Measurements from ENCODE around the gene COPS6.

Gene COPS6

DNA sequence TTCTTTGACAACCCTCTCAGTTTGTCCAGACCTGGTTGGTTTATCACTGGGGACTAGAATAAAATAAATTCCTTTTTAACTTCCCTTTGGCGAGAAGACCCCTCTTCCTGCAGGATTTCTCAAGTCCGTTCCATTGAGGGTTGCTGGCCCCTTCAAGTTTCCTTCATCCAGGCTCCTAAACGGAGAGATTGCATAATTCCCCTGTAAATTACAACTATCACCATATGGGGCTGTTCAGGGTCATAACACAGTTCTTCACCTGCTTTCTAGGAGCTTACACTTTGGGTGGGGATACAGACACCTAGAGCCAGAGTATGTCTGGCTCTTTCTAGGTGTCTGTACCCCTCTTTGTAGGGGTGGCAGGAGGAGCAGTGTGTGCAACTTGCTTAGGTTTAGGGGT lies 3.3 kb upstream of the COPS6 start:
- ATAC-seq (ENCODE audit: low read depth) (no peak), DNase-seq (ENCODE audit: low spot score) (no peak)
- H3K4me1 ChIP-seq (ENCODE audit: insufficient read depth, poor library complexity, severe bottlenecking), result peaks cover 21% of the 10 kb centered on the region
- H3K27me3 ChIP-seq (ENCODE audit: insufficient read depth, poor library complexity, severe bottlenecking), result no peaks in the 10 kb centered on the region
- peaks cover 5% of the 10 kb centered on the region for H3K36me3 ChIP-seq (ENCODE audit: low read depth)
- TF ChIP-seq, protein P1, sequence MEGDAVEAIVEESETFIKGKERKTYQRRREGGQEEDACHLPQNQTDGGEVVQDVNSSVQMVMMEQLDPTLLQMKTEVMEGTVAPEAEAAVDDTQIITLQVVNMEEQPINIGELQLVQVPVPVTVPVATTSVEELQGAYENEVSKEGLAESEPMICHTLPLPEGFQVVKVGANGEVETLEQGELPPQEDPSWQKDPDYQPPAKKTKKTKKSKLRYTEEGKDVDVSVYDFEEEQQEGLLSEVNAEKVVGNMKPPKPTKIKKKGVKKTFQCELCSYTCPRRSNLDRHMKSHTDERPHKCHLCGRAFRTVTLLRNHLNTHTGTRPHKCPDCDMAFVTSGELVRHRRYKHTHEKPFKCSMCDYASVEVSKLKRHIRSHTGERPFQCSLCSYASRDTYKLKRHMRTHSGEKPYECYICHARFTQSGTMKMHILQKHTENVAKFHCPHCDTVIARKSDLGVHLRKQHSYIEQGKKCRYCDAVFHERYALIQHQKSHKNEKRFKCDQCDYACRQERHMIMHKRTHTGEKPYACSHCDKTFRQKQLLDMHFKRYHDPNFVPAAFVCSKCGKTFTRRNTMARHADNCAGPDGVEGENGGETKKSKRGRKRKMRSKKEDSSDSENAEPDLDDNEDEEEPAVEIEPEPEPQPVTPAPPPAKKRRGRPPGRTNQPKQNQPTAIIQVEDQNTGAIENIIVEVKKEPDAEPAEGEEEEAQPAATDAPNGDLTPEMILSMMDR (IDR thresholded peaks at IDR 0.05; ENCODE audit: poor library complexity, severe bottlenecking), result no peak
- H3K9me3 ChIP-seq (ENCODE audit: severe bottlenecking), result no peaks in the 10 kb centered on the region
- H3K4me3 ChIP-seq (ENCODE audit: severe bottlenecking), result no peak overlapping the region
- no peak overlapping the region for H3K27ac ChIP-seq (ENCODE audit: poor library complexity, severe bottlenecking)

DNA sequence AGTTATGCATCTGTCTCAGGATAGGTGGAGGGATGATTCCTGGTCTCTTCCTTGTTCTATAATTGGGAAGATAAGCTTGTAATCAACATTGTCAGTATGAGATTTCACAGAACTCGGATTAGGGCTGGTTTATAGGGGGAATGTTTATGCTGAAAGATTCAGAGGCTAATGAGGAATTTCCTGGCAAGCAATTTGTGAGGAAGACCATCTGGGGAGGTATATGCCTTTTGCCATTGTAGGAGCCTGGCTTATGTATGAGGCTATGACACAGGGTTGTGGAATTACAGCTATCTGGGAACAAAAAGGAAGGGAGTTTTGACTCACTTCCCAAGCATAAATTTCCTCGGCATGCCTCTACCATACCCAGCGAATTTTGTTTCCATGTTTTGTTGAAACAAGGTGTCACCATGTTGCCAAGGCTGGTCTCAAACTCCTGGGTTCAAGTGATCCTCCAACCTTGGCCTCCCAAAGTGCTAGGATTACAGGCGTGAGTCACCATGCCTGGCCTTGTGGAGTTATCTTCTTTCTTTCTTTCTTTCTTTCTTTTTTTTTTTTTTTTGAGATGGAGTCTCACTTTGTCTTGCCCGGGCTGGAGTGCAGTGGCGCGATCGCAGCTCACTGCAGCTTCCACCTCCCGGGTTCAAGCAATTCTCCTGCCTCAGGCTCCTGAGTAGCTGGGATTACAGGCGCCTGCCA lies 1.6 kb upstream of the COPS6 start:
- peaks cover 18% of the 10 kb centered on the region for H3K4me1 ChIP-seq (ENCODE audit: insufficient read depth, poor library complexity, severe bottlenecking)
- H3K36me3 ChIP-seq (ENCODE audit: low read depth), result peaks cover 21% of the 10 kb centered on the region
- no peaks in the 10 kb centered on the region for H3K9me3 ChIP-seq (ENCODE audit: severe bottlenecking)
- no peaks in the 10 kb centered on the region for H3K27me3 ChIP-seq (ENCODE audit: insufficient read depth, poor library complexity, severe bottlenecking)
- peak; percentile 71 for ATAC-seq (ENCODE audit: low read depth)
- peak overlapping the region; percentile 90 for H3K27ac ChIP-seq (ENCODE audit: poor library complexity, severe bottlenecking)
- H3K4me3 ChIP-seq (ENCODE audit: severe bottlenecking), result no peak overlapping the region
- TF ChIP-seq, protein P1 (IDR thresholded peaks at IDR 0.05; ENCODE audit: poor library complexity, severe bottlenecking), result no peak
- no peak for DNase-seq (ENCODE audit: low spot score)

DNA sequence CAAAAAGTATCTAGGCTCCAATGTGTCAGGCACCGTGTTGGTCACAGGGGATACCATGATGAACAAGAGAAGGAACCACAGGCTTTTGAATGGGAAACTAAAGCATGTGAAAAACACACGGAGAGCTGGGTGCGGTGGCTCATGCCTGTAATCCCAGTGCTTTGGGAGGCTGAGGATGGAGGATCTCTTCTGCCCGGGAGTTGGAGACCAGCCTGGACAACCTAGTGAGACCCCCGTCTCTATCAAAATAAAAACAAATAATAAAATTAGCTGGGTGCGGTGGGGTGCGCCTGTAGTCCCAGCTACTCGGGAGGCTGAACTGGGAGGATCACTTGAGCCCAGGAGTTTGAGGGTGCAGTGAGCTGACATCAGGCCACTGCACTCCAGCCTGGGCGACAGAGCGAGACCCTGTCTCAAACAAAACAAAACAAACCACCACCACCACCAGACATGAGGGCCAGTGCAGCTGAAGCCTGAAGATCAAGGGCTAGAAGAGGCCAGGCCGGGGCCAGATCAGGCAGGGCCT lies 611 bp upstream of the COPS6 start:
- Histone ChIP-seq H3K9me3 (ENCODE audit: severe bottlenecking) (no peaks in the 10 kb centered on the region), H3K36me3 (ENCODE audit: low read depth) (peaks cover 30% of the 10 kb centered on the region), H3K27ac (ENCODE audit: poor library complexity, severe bottlenecking) (peak overlapping the region; percentile 90), H3K4me3 (ENCODE audit: severe bottlenecking) (peak overlapping the region; percentile 56), H3K27me3 (ENCODE audit: insufficient read depth, poor library complexity, severe bottlenecking) (no peaks in the 10 kb centered on the region), H3K4me1 (ENCODE audit: insufficient read depth, poor library complexity, severe bottlenecking) (peaks cover 15% of the 10 kb centered on the region)
- no peak for DNase-seq (ENCODE audit: low spot score)
- TF ChIP-seq, protein P1 (IDR thresholded peaks at IDR 0.05; ENCODE audit: poor library complexity, severe bottlenecking), result no peak
- ATAC-seq (ENCODE audit: low read depth), result no peak

DNA sequence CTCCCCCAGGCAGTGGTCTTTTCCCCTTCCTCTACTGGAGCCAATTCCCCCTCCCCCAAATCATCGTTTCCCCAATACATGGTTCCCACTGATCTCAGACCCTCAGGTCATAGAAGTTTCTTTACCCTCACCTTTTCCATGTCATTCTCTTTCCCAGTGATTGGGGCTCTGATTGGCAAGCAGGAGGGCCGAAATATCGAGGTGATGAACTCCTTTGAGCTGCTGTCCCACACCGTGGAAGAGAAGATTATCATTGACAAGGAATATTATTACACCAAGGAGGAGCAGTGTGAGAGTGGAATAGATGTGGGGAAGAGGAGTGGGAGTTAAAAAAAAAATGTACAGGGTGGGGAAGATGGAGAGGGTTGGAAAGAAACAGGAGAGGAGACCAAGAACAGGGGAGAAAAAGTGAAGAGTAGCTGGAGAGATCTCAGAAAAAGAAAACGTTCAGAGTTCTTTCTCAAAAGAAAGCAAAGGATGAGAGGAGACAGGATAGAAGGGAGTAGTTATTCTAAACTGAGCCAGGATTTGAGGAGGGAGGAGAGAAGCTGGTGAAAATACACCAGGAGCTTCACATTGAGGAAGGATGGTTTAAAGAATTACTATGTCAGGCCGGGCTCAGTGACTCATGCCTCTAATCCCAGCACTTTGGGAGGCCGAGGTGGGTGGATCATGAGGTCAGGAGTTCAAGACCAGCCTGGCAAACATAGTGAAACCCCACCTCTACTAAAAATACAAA lies 858 bp downstream of the COPS6 start:
- peak overlapping the region; percentile 90 for H3K27ac ChIP-seq (ENCODE audit: poor library complexity, severe bottlenecking)
- DNase-seq (ENCODE audit: low spot score) (no peak), ATAC-seq (ENCODE audit: low read depth) (no peak)
- TF ChIP-seq, protein P1 (IDR thresholded peaks at IDR 0.05; ENCODE audit: poor library complexity, severe bottlenecking), result no peak
- no peaks in the 10 kb centered on the region for H3K9me3 ChIP-seq (ENCODE audit: severe bottlenecking)
- peaks cover 45% of the 10 kb centered on the region for H3K36me3 ChIP-seq (ENCODE audit: low read depth)
- H3K4me3 ChIP-seq (ENCODE audit: severe bottlenecking), result peak overlapping the region; percentile 56
- H3K27me3 ChIP-seq (ENCODE audit: insufficient read depth, poor library complexity, severe bottlenecking), result no peaks in the 10 kb centered on the region
- H3K4me1 ChIP-seq (ENCODE audit: insufficient read depth, poor library complexity, severe bottlenecking), result peaks cover 15% of the 10 kb centered on the region

All from RWPE2 (cell line).